ENCODE results near the gene PRKN.

GRCh38 chr6:161378115-161378514 is 1349.5 kb downstream of the PRKN start:
- TF ChIP-seq, protein P1, sequence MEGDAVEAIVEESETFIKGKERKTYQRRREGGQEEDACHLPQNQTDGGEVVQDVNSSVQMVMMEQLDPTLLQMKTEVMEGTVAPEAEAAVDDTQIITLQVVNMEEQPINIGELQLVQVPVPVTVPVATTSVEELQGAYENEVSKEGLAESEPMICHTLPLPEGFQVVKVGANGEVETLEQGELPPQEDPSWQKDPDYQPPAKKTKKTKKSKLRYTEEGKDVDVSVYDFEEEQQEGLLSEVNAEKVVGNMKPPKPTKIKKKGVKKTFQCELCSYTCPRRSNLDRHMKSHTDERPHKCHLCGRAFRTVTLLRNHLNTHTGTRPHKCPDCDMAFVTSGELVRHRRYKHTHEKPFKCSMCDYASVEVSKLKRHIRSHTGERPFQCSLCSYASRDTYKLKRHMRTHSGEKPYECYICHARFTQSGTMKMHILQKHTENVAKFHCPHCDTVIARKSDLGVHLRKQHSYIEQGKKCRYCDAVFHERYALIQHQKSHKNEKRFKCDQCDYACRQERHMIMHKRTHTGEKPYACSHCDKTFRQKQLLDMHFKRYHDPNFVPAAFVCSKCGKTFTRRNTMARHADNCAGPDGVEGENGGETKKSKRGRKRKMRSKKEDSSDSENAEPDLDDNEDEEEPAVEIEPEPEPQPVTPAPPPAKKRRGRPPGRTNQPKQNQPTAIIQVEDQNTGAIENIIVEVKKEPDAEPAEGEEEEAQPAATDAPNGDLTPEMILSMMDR (IDR thresholded peaks at IDR 0.05; ENCODE audit: insufficient read depth, low read depth, low read length), result no peak
- no peak for TF ChIP-seq EZH2 (IDR thresholded peaks at IDR 0.05; ENCODE audit: insufficient read depth, low read length)
